HG02973 (cell line): ENCODE results near the gene SRCIN1.

ENCODE experiments used
- ATAC-seq: cut with Tn5 transposase; IDR thresholded peaks from one replicate; pipeline ENCODE4 v1.9.1; 2021; ENCODE audit warnings: moderate library complexity; ENCODE audit not compliant: unreplicated experiment

The SRCIN1 gene

GRCh38 chr17:38617074-38617860, 11.5 kb upstream of the SRCIN1 start:
- no peak for ATAC-seq

GRCh38 chr17:38616361-38616760, 10.6 kb upstream of the SRCIN1 start:
- ATAC-seq: no peak

- no peak for ATAC-seq
Observed at GRCh38 chr17:38613981-38614779, 8.4 kb upstream of the SRCIN1 start.

GRCh38 chr17:38613525-38613980, 7.8 kb upstream of the SRCIN1 start:
- no peak for ATAC-seq

- no peak for ATAC-seq
Observed at GRCh38 chr17:38611872-38612376, 6.2 kb upstream of the SRCIN1 start.

GRCh38 chr17:38611070-38611786, 5.5 kb upstream of the SRCIN1 start:
- no peak for ATAC-seq

- ATAC-seq: no peak
Observed at GRCh38 chr17:38609280-38610031, 3.7 kb upstream of the SRCIN1 start.

GRCh38 chr17:38608648-38609047, 2.9 kb upstream of the SRCIN1 start:
- ATAC-seq: no peak

GRCh38 chr17:38606646-38607611, 1.2 kb upstream of the SRCIN1 start:
- no peak for ATAC-seq

- ATAC-seq: no peak
Observed at GRCh38 chr17:38605411-38605840, 326 bp downstream of the SRCIN1 start.

- no peak for ATAC-seq
Observed at GRCh38 chr17:38604479-38605403, 1.0 kb downstream of the SRCIN1 start.

GRCh38 chr17:38603786-38604478, 1.8 kb downstream of the SRCIN1 start:
- ATAC-seq: no peak

- ATAC-seq: no peak
Observed at GRCh38 chr17:38602956-38603785, 2.6 kb downstream of the SRCIN1 start.

GRCh38 chr17:38602453-38602852, 3.3 kb downstream of the SRCIN1 start:
- no peak for ATAC-seq

GRCh38 chr17:38601539-38602351, 4.0 kb downstream of the SRCIN1 start:
- no peak for ATAC-seq

GRCh38 chr17:38600906-38601305, 4.8 kb downstream of the SRCIN1 start:
- no peak for ATAC-seq
